K562 (cell line): ENCODE data around the gene SLC38A2. TPM values are rescaled to one million over a fixed set of nuclear protein-coding genes. Genes with fewer than 3 reads are reported as not detected.

Experiments
- CHCHD3 ChIP-seq: fragments of 250-450 bp; sonication (Bioruptor Pico); IDR thresholded peaks from 2 replicates; pipeline ENCODE4 v2.1.2; 2022; ENCODE audit warnings: mild to moderate bottlenecking
- KDM4B ChIP-seq, 2 experiments: fragments of 450-650 bp in 1 of 2; sonication (generic) in 1 of 2; IDR thresholded peaks; 2 replicates each; pipeline ENCODE4 v1.6.1; 2016 to 2017; ENCODE audit warnings: borderline replicate concordance in 2 of 2, antibody characterized with exemption in 1 of 2, low read depth in 1 of 2, mild to moderate bottlenecking in 1 of 2
- SAP30 ChIP-seq: fragments of 200-600 bp; sonication (generic); IDR thresholded peaks from 2 replicates; pipeline ENCODE4 v1.6.1; 2012; ENCODE audit warnings: borderline replicate concordance, low read depth, mild to moderate bottlenecking, moderate library complexity, low read length, control low read depth, inconsistent platforms; ENCODE audit not compliant: insufficient read depth, poor library complexity, severe bottlenecking
- SETDB1 ChIP-seq: IDR thresholded peaks from one replicate; pipeline ENCODE4 v1.6.1; 2012; ENCODE audit warnings: low read length, control low read depth, inconsistent platforms
- TEAD4 ChIP-seq, 2 experiments: sonication (generic) in 1 of 2; formaldehyde crosslinking in 1 of 2; IDR thresholded peaks; 2 replicates each; pipeline versions ENCODE4 v1.6.1 to v1.8.0; 2012 to 2022; ENCODE audit warnings: borderline replicate concordance in 1 of 2, inconsistent platforms in 1 of 2, low read length in 1 of 2, mild to moderate bottlenecking in 1 of 2, missing genetic modification reagents in 1 of 2
- ZNF398 ChIP-seq: fragments of 250-450 bp; sonication (Bioruptor Pico); IDR thresholded peaks from 2 replicates; pipeline ENCODE4 v1.8.0; 2021; ENCODE audit warnings: moderate library complexity, mild to moderate bottlenecking, inconsistent platforms
- ZNF76 ChIP-seq: fragments of 250-450 bp; sonication (Bioruptor Pico); IDR thresholded peaks from 2 replicates; pipeline ENCODE4 v1.4.0; 2020; ENCODE audit warnings: mild to moderate bottlenecking, moderate library complexity, borderline replicate concordance
- polyA plus RNA-seq, 8 experiments: library from polyadenylated mRNA; depleted of rRNA in 4 of 8; stranded (reverse) in 5 of 8; unstranded in 3 of 8; fragments of >200 nt; fragmentation: Nextera tagmentation in 2 of 8; fragmentation: Illumina TruSeq in 1 of 8; extraction: Ambion mirVana in 2 of 8; extraction: Trizol in 1 of 8; gene quantifications; 2 replicates each; pipeline versions ENCODE4 v1.2.1 to v1.2.3, GENCODE V29; 2011 to 2014; ENCODE audit warnings: inconsistent platforms in 1 of 8, missing spikeins in 1 of 8
- total RNA-seq, 7 experiments: library from RNA; depleted of rRNA in 6 of 7; stranded (reverse); fragments of >200 nt in 6 of 7; fragmentation: Illumina TruSeq in 2 of 7; extraction: Trizol in 2 of 7; gene quantifications; 2 replicates each; pipeline versions ENCODE4 v1.2.1 to v1.2.3, GENCODE V29; 2011 to 2021; ENCODE audit warnings: low replicate concordance in 1 of 7
- TF ChIP-seq, protein P1 (sequence below): IDR thresholded peaks from 2 replicates; pipeline ENCODE4 v1.6.1; 2012; ENCODE audit warnings: low read depth, low read length, improper control_type of control experiment, borderline replicate concordance

Gene SLC38A2
- total and polyA plus RNA-seq, 9 of the 15 experiments (the other 6 are each of a cell fraction or from before 2014, with no cell fraction given): 98.7 to 292 (median 143) TPM

GRCh38 chr12:46371718-46372543, 642 bp downstream of the SLC38A2 start (continued):
- TF ChIP-seq, protein P1, sequence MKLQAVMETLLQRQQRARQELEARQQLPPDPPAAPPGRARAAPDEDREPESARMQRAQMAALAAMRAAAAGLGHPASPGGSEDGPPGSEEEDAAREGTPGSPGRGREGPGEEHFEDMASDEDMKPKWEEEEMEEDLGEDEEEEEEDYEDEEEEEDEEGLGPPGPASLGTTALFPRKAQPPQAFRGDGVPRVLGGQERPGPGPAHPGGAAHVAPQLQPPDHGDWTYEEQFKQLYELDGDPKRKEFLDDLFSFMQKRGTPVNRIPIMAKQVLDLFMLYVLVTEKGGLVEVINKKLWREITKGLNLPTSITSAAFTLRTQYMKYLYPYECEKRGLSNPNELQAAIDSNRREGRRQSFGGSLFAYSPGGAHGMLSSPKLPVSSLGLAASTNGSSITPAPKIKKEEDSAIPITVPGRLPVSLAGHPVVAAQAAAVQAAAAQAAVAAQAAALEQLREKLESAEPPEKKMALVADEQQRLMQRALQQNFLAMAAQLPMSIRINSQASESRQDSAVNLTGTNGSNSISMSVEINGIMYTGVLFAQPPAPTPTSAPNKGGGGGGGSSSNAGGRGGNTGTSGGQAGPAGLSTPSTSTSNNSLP: no peak
- TF ChIP-seq KDM4B (IDR thresholded peaks at IDR 0.05; ENCODE audit: borderline replicate concordance in 2 of 2, low read depth in 1 of 2) (no peak), CHCHD3 (CRISPR knock-in tag) (no peak), SETDB1 (no peak), ZNF398 (CRISPR knock-in tag) (no peak), SAP30 (no peak), TEAD4 (IDR thresholded peaks at IDR 0.05; ENCODE audit: low read length) (no peak), TEAD4 (CRISPR knock-in tag; IDR thresholded peaks at IDR 0.05; ENCODE audit: borderline replicate concordance) (no peak), ZNF76 (CRISPR knock-in tag) (no peak)
- TF ChIP-seq, all 486 proteins: peak for 82
